Hepatocyte (in vitro differentiated cells): ENCODE measurements around the gene HMCN1.

Experiments
- EZH2 ChIP-seq: fragments of 200-600 bp; sonication (generic); IDR thresholded peaks from 2 replicates; pipeline ENCODE4 v1.6.1; 2016; ENCODE audit warnings: antibody characterized with exemption, mild to moderate bottlenecking, borderline replicate concordance
- EZH2phosphoT487 ChIP-seq: fragments of 200-600 bp; sonication (generic); IDR thresholded peaks from one replicate; pipeline ENCODE4 v1.6.1; 2018; ENCODE audit warnings: antibody characterized with exemption, mild to moderate bottlenecking, low read depth, moderate library complexity; ENCODE audit not compliant: unreplicated experiment, severe bottlenecking
- TF ChIP-seq, protein P1 (sequence below): fragments of 200-600 bp; sonication (generic); IDR thresholded peaks from 2 replicates; pipeline ENCODE4 v1.5.1; 2016; ENCODE audit warnings: antibody characterized with exemption, mild to moderate bottlenecking; ENCODE audit not compliant: poor library complexity

DNA sequence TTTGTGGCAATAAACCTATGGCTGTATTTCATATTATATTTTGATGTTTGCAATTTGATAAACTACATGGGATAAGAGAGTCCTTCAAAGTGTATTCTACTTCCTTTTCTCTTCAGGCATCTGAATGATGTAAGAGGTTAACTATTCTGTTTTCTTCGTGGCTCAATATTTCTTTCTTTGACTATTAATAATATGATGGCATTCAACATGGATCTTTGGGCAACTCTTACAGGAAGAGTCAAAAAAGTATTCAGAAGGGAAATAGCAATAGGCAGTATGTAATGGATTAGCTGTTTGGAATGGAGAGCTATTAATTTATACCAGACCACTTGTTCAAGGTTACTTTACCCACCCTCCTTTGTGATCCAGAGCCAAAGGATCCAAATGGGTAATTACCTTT lies 74.4 kb downstream of the HMCN1 start:
- TF ChIP-seq, protein P1, sequence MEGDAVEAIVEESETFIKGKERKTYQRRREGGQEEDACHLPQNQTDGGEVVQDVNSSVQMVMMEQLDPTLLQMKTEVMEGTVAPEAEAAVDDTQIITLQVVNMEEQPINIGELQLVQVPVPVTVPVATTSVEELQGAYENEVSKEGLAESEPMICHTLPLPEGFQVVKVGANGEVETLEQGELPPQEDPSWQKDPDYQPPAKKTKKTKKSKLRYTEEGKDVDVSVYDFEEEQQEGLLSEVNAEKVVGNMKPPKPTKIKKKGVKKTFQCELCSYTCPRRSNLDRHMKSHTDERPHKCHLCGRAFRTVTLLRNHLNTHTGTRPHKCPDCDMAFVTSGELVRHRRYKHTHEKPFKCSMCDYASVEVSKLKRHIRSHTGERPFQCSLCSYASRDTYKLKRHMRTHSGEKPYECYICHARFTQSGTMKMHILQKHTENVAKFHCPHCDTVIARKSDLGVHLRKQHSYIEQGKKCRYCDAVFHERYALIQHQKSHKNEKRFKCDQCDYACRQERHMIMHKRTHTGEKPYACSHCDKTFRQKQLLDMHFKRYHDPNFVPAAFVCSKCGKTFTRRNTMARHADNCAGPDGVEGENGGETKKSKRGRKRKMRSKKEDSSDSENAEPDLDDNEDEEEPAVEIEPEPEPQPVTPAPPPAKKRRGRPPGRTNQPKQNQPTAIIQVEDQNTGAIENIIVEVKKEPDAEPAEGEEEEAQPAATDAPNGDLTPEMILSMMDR: no peak
- TF ChIP-seq EZH2phosphoT487: no peak
- TF ChIP-seq EZH2: no peak
